OCI-LY1 (cell line): Measurements from ENCODE around the gene NFASC.

Experiments
- H2AFZ ChIP-seq: fragments of 200-600 bp; sonication (generic), shearing (Covaris generic); 2 replicates; pipeline ENCODE4 v1.6.0; 2014; ENCODE audit warnings: antibody characterized with exemption, mild to moderate bottlenecking, low read length
- H3F3A ChIP-seq: fragments of 200-600 bp; sonication (generic), shearing (Covaris generic); 2 replicates; pipeline ENCODE4 v1.6.0; 2014; ENCODE audit warnings: mild to moderate bottlenecking, antibody characterized with exemption, low read length, moderate library complexity; ENCODE audit not compliant: insufficient read depth
- H3K27ac ChIP-seq: fragments of 200-600 bp; sonication (generic); 2 replicates; pipeline ENCODE4 v1.5.1; 2014; ENCODE audit warnings: low read length, mixed run types, mild to moderate bottlenecking, low read depth; ENCODE audit not compliant: poor library complexity, severe bottlenecking
- H3K27me3 ChIP-seq: fragments of 200-600 bp; sonication (generic); 2 replicates; pipeline ENCODE4 v1.6.0; 2014; ENCODE audit warnings: antibody characterized with exemption, mild to moderate bottlenecking, low read length, moderate library complexity; ENCODE audit not compliant: insufficient read depth
- H3K36me3 ChIP-seq: fragments of 200-600 bp; sonication (generic); 2 replicates; pipeline ENCODE4 v1.6.1; 2014; ENCODE audit warnings: mild to moderate bottlenecking, antibody characterized with exemption, low read length, moderate library complexity, mixed read lengths; ENCODE audit not compliant: insufficient read depth
- H3K4me1 ChIP-seq: fragments of 200-600 bp; sonication (generic); 2 replicates; pipeline ENCODE4 v1.5.1; 2014; ENCODE audit warnings: mild to moderate bottlenecking, low read length, moderate library complexity; ENCODE audit not compliant: insufficient read depth, severe bottlenecking
- H3K4me2 ChIP-seq: fragments of 200-600 bp; sonication (generic), shearing (Covaris generic); 2 replicates; pipeline ENCODE4 v1.6.1; 2014; ENCODE audit warnings: low read length
- H3K4me3 ChIP-seq: fragments of 200-600 bp; sonication (generic); 2 replicates; pipeline ENCODE4 v1.5.1; 2014; ENCODE audit warnings: low read length, low read depth, mild to moderate bottlenecking, mixed read lengths; ENCODE audit not compliant: poor library complexity, severe bottlenecking
- H3K79me2 ChIP-seq: fragments of 200-600 bp; shearing (Covaris generic); 2 replicates; pipeline ENCODE4 v1.6.1; 2016; ENCODE audit warnings: mixed run types, low read length, mixed read lengths; ENCODE audit not compliant: insufficient read depth
- H3K9ac ChIP-seq: fragments of 200-600 bp; sonication (generic), shearing (Covaris generic); 2 replicates; pipeline ENCODE4 v1.6.1; 2014; ENCODE audit warnings: mild to moderate bottlenecking, low read length, mixed read lengths
- H3K9me2 ChIP-seq: fragments of 200-600 bp; sonication (generic), shearing (Covaris generic); 2 replicates; pipeline ENCODE4 v1.6.1; 2014; ENCODE audit warnings: low read depth, mild to moderate bottlenecking, low read length, mixed read lengths
- H3K9me3 ChIP-seq: fragments of 200-600 bp; shearing (Covaris generic); 2 replicates; pipeline ENCODE4 v1.6.1; 2014; ENCODE audit warnings: low read length, mixed read lengths
- H4K20me1 ChIP-seq: fragments of 200-600 bp; sonication (generic), shearing (Covaris generic); 2 replicates; pipeline ENCODE4 v1.6.0; 2016; ENCODE audit warnings: mild to moderate bottlenecking, low read length; ENCODE audit not compliant: insufficient read depth
- EZH2 ChIP-seq: fragments of 200-600 bp; sonication (generic), shearing (Covaris generic); IDR thresholded peaks from 2 replicates; pipeline ENCODE4 v1.8.0; 2017; ENCODE audit warnings: borderline replicate concordance, mixed run types, mild to moderate bottlenecking, antibody characterized with exemption, low read length, moderate library complexity, mixed read lengths
- TF ChIP-seq, protein P1 (sequence below): fragments of 200-600 bp; sonication (generic), shearing (Covaris generic); IDR thresholded peaks from 2 replicates; pipeline ENCODE4 v1.5.1; 2017; ENCODE audit warnings: mild to moderate bottlenecking, antibody characterized with exemption, low read length, moderate library complexity, mixed read lengths

Gene NFASC

GRCh38 chr1:204923201-204923600 is 52.5 kb downstream of the NFASC start:
- Histone ChIP-seq H3K9me3 (no peaks in the 10 kb centered on the region), H3K4me2 (no peak overlapping the region), H4K20me1 (no peaks in the 10 kb centered on the region), H3K36me3 (no peaks in the 10 kb centered on the region), H3K27me3 (no peaks in the 10 kb centered on the region; the same call in 1 of the 2 replicates), H3K4me3 (no peak overlapping the region), H3F3A (no peaks in the 10 kb centered on the region), H3K4me1 (no peaks in the 10 kb centered on the region), H3K9ac (no peak overlapping the region), H3K9me2 (no peaks in the 10 kb centered on the region), H2AFZ (no peak overlapping the region), H3K27ac (no peak overlapping the region), H3K79me2 (no peaks in the 10 kb centered on the region)
- TF ChIP-seq, protein P1, sequence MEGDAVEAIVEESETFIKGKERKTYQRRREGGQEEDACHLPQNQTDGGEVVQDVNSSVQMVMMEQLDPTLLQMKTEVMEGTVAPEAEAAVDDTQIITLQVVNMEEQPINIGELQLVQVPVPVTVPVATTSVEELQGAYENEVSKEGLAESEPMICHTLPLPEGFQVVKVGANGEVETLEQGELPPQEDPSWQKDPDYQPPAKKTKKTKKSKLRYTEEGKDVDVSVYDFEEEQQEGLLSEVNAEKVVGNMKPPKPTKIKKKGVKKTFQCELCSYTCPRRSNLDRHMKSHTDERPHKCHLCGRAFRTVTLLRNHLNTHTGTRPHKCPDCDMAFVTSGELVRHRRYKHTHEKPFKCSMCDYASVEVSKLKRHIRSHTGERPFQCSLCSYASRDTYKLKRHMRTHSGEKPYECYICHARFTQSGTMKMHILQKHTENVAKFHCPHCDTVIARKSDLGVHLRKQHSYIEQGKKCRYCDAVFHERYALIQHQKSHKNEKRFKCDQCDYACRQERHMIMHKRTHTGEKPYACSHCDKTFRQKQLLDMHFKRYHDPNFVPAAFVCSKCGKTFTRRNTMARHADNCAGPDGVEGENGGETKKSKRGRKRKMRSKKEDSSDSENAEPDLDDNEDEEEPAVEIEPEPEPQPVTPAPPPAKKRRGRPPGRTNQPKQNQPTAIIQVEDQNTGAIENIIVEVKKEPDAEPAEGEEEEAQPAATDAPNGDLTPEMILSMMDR = no peak
- no peak for TF ChIP-seq EZH2

DNA sequence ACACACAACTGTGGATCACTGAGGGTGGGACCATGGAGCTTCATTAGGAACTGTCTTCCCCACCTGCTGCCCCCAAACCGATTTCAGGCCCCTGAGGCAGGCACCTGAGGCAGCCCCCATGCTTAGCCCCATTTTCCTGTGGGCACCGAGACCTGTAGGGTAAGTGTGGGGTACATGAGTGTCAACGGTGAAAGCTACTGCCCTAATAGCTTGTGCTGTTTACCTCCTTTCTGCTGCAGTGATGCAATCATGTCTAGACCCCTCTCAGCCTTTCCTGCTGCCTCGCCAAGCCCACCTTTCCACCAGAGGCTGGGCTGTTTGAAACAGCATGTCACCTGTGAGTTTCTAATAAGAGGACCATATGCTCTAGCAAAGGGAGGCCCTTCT is 53.0 kb downstream of the NFASC start:
- no peak overlapping the region for H3K4me2 ChIP-seq
- no peak overlapping the region for H3K4me3 ChIP-seq
- H4K20me1 ChIP-seq = no peaks in the 10 kb centered on the region
- TF ChIP-seq EZH2 = no peak
- TF ChIP-seq, protein P1 = no peak
- no peak overlapping the region for H3K9ac ChIP-seq
- H3K36me3 ChIP-seq = no peaks in the 10 kb centered on the region
- H3F3A ChIP-seq = no peaks in the 10 kb centered on the region
- H3K9me2 ChIP-seq = no peaks in the 10 kb centered on the region
- no peaks in the 10 kb centered on the region for H3K79me2 ChIP-seq
- H2AFZ ChIP-seq = no peak overlapping the region
- no peaks in the 10 kb centered on the region for H3K9me3 ChIP-seq
- no peaks in the 10 kb centered on the region for H3K4me1 ChIP-seq
- no peaks in the 10 kb centered on the region; the same call in 1 of the 2 replicates for H3K27me3 ChIP-seq
- no peak overlapping the region for H3K27ac ChIP-seq

GRCh38 chr1:204924013-204924759 is 53.5 kb downstream of the NFASC start:
- no peak overlapping the region for H3K9ac ChIP-seq
- no peaks in the 10 kb centered on the region for H3K9me3 ChIP-seq
- no peak overlapping the region for H3K4me2 ChIP-seq
- H3K4me1 ChIP-seq = no peaks in the 10 kb centered on the region
- no peaks in the 10 kb centered on the region; the same call in 1 of the 2 replicates for H3K27me3 ChIP-seq
- no peaks in the 10 kb centered on the region for H3K79me2 ChIP-seq
- H3K27ac ChIP-seq = no peak overlapping the region
- no peaks in the 10 kb centered on the region for H3K36me3 ChIP-seq
- H3K9me2 ChIP-seq = no peaks in the 10 kb centered on the region
- no peaks in the 10 kb centered on the region for H3F3A ChIP-seq
- no peak overlapping the region for H3K4me3 ChIP-seq
- H4K20me1 ChIP-seq = no peaks in the 10 kb centered on the region
- H2AFZ ChIP-seq = no peak overlapping the region
- TF ChIP-seq, protein P1 = no peak
- no peak for TF ChIP-seq EZH2
